Measurements from ENCODE around the gene PLCH2.

- no peak for TF ChIP-seq EZH2 (IDR thresholded peaks at IDR 0.05; ENCODE audit: borderline replicate concordance, insufficient read depth, low read depth, low read length, poor library complexity, severe bottlenecking)
- no peak for TF ChIP-seq CTCF (IDR thresholded peaks at IDR 0.05)
These were observed 28.6 kb upstream of the PLCH2 start for GRCh38 chr1:2447276-2448097.

Measured in B cell (primary cell).